Activated CD8-positive, alpha-beta memory T cell treated with anti-CD3 and anti-CD28 coated beads for 24 hours (primary cell): ENCODE results near the gene TXNDC9.
"Not testable (repeated sequence)": the region's sequence is repeated elsewhere in the genome, so short reads cannot be mapped to it uniquely, and the experiment has no call there.

Experiments used
- DNase-seq: peaks from one replicate; pipeline ENCODE4 v3.0.0-alpha.2; 2020

The TXNDC9 gene

GRCh38 chr2:99317873-99318200 is 18.3 kb downstream of the TXNDC9 start:
- DNase-seq, result not testable (repeated sequence)

- no peak for DNase-seq
Measured at GRCh38 chr2:99317161-99317872, 18.8 kb downstream of the TXNDC9 start.

GRCh38 chr2:99301097-99301496 is 35.0 kb downstream of the TXNDC9 start, which contains the start of gene LYG1:
TSS of gene LYG1 (minus strand) at chr2:99301197. CDS start at chr2:99295670, 5,527 bp downstream.
- DNase-seq, result not testable (repeated sequence)

GRCh38 chr2:99299580-99299979 is 36.6 kb downstream of the TXNDC9 start:
- DNase-seq, result no peak

GRCh38 chr2:99297994-99298393 is 38.1 kb downstream of the TXNDC9 start:
- no peak for DNase-seq

GRCh38 chr2:99285526-99285925 is 50.6 kb downstream of the TXNDC9 start:
- no peak for DNase-seq

GRCh38 chr2:99279969-99280695 is 56.0 kb downstream of the TXNDC9 start:
- no peak for DNase-seq

- DNase-seq, result no peak
Measured at GRCh38 chr2:99278793-99279291, 57.3 kb downstream of the TXNDC9 start.

- not testable (repeated sequence) for DNase-seq
Measured at GRCh38 chr2:99278195-99278765, 57.9 kb downstream of the TXNDC9 start.

GRCh38 chr2:99275882-99276281 is 60.3 kb downstream of the TXNDC9 start:
- no peak for DNase-seq
